Neural cell (in vitro differentiated cells): Measurements from ENCODE around the gene GALNT10. TPM values are rescaled to one million over a fixed set of nuclear protein-coding genes. Genes with fewer than 3 reads are reported as not detected.

Source experiments
- H2AFZ ChIP-seq: fragments of 200-600, 300-800 bp; sonication (generic), shearing (Covaris generic); 2 replicates; pipeline ENCODE4 v1.6.0; 2014; ENCODE audit warnings: low read depth, mild to moderate bottlenecking, antibody characterized with exemption, low read length, moderate library complexity
- H3F3A ChIP-seq: fragments of 200-600 bp; shearing (Covaris generic); 2 replicates; pipeline ENCODE4 v1.6.1; 2016; ENCODE audit warnings: mild to moderate bottlenecking, moderate library complexity, mixed read lengths, antibody characterized with exemption, low read length; ENCODE audit not compliant: insufficient read depth, poor library complexity, severe bottlenecking
- H3K27ac ChIP-seq: fragments of 200-600, 300-800 bp; sonication (generic), shearing (Covaris generic); 2 replicates; pipeline ENCODE4 v1.5.1; 2014; ENCODE audit warnings: mild to moderate bottlenecking, low read length, moderate library complexity
- H3K27me3 ChIP-seq: fragments of 300-800, 200-600 bp; sonication (generic), shearing (Covaris generic); 2 replicates; pipeline ENCODE4 v1.6.0; 2014; ENCODE audit warnings: mild to moderate bottlenecking, low read depth, low read length, moderate library complexity; ENCODE audit not compliant: insufficient read depth
- H3K36me3 ChIP-seq: fragments of 300-800, 200-600 bp; sonication (generic), shearing (Covaris generic); 2 replicates; pipeline ENCODE4 v1.5.1; 2014; ENCODE audit warnings: mild to moderate bottlenecking, antibody characterized with exemption, low read length, moderate library complexity; ENCODE audit not compliant: insufficient read depth
- H3K4me2 ChIP-seq: fragments of 300-800, 200-600 bp; sonication (generic), shearing (Covaris generic); 2 replicates; pipeline ENCODE4 v1.6.0; 2014; ENCODE audit warnings: mild to moderate bottlenecking, low read length
- H3K4me3 ChIP-seq: fragments of 300-800, 200-600 bp; sonication (generic), shearing (Covaris generic); 2 replicates; pipeline ENCODE4 v1.5.1; 2014; ENCODE audit warnings: mild to moderate bottlenecking, low read length, moderate library complexity
- H3K79me2 ChIP-seq: fragments of 200-600 bp; shearing (Covaris generic); replicated peaks from 2 replicates; pipeline ENCODE4 v1.6.0; 2014; ENCODE audit warnings: mild to moderate bottlenecking, low read length, moderate library complexity; ENCODE audit not compliant: insufficient read depth
- H3K9ac ChIP-seq: fragments of 300-800, 200-600 bp; sonication (generic), shearing (Covaris generic); 2 replicates; pipeline ENCODE4 v1.6.1; 2016; ENCODE audit warnings: mild to moderate bottlenecking, low read length, mixed read lengths
- H3K9me2 ChIP-seq: fragments of 200-600 bp; shearing (Covaris generic); 2 replicates; pipeline ENCODE4 v1.6.1; 2016; ENCODE audit warnings: mild to moderate bottlenecking, low read length, mixed read lengths; ENCODE audit not compliant: insufficient read depth
- H3K9me3 ChIP-seq: fragments of 200-600, 300-800 bp; sonication (generic), shearing (Covaris generic); 2 replicates; pipeline ENCODE4 v1.6.1; 2016; ENCODE audit warnings: mild to moderate bottlenecking, mixed run types, low read length, moderate library complexity, mixed read lengths
- H4K20me1 ChIP-seq: fragments of 200-600 bp; shearing (Covaris generic); 2 replicates; pipeline ENCODE4 v1.6.1; 2016; ENCODE audit warnings: mild to moderate bottlenecking, mixed run types; ENCODE audit not compliant: insufficient read depth
- EP300 ChIP-seq: fragments of 450-650 bp; conservative IDR thresholded peaks from 2 replicates; pipeline ENCODE4 v1.6.1; 2014; ENCODE audit warnings: antibody characterized with exemption, mild to moderate bottlenecking, moderate library complexity; ENCODE audit not compliant: poor library complexity, severe bottlenecking
- EZH2 ChIP-seq: fragments of 200-600, 300-800 bp; shearing (Covaris generic), sonication (generic); IDR thresholded peaks from 2 replicates; pipeline ENCODE4 v1.6.1; 2014; ENCODE audit warnings: antibody characterized with exemption, low read length, borderline replicate concordance, mild to moderate bottlenecking; ENCODE audit not compliant: insufficient read depth, poor library complexity, severe bottlenecking
- MXI1 ChIP-seq: fragments of 450-650 bp; conservative IDR thresholded peaks from 2 replicates; pipeline ENCODE4 v1.6.1; 2014; ENCODE audit warnings: antibody characterized with exemption, mild to moderate bottlenecking; ENCODE audit not compliant: poor library complexity, severe bottlenecking
- POLR2AphosphoS5 ChIP-seq: IDR thresholded peaks from 2 replicates; pipeline ENCODE4 v1.6.1; 2012
- RAD21 ChIP-seq: fragments of 450-650 bp; conservative IDR thresholded peaks from 2 replicates; pipeline ENCODE4 v1.6.1; 2014; ENCODE audit warnings: antibody characterized with exemption, mild to moderate bottlenecking, moderate library complexity
- SMC3 ChIP-seq: fragments of 450-650 bp; conservative IDR thresholded peaks from 2 replicates; pipeline ENCODE4 v1.6.1; 2014; ENCODE audit warnings: antibody characterized with exemption, mild to moderate bottlenecking, moderate library complexity; ENCODE audit not compliant: poor library complexity
- TAF1 ChIP-seq: IDR thresholded peaks from 2 replicates; pipeline ENCODE4 v1.6.1; 2012; ENCODE audit warnings: low read depth
- polyA plus RNA-seq: library from polyadenylated mRNA; depleted of rRNA; stranded (reverse); fragments of >200 nt; gene quantifications from 2 replicates; pipeline ENCODE4 v1.2.3, GENCODE V29; 2014
- TF ChIP-seq, protein P1 (sequence below): fragments of 450-650 bp; IDR thresholded peaks from 2 replicates; pipeline ENCODE4 v1.5.1; 2014; ENCODE audit warnings: antibody characterized with exemption, mild to moderate bottlenecking, moderate library complexity; ENCODE audit not compliant: poor library complexity, severe bottlenecking
- TF ChIP-seq, protein P2 (sequence below): IDR thresholded peaks from 2 replicates; pipeline ENCODE4 v1.6.1; 2012; ENCODE audit warnings: borderline replicate concordance

GALNT10 gene
- polyA plus RNA-seq, 1 donor from 2014 or later, result 3.1 TPM

DNA sequence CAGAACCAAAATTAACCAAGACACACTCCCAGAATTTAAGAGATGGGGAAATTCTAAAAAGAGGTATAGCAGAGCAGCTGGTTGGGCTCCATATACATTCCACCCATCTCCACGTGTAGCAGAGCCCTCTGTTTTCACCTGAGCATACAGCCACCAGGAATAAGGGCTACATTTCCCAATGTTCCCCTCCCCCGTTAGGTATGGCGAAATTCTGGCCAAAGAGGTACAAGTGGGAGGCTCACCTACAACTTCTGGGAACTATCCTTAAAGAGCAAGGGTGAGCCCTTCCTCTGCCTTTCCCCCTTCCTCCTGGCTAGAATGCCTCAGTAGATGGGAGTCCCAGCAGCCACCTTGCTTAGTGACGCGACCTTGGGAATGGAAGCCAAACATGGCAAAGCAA lies 250.0 kb downstream of the GALNT10 start:
- H4K20me1 ChIP-seq, result no peaks in the 10 kb centered on the region
- H3K27me3 ChIP-seq, result no peaks in the 10 kb centered on the region
- no peak for TF ChIP-seq EP300
- no peak for TF ChIP-seq EZH2
- no peak for TF ChIP-seq MXI1
- TF ChIP-seq, protein P1, sequence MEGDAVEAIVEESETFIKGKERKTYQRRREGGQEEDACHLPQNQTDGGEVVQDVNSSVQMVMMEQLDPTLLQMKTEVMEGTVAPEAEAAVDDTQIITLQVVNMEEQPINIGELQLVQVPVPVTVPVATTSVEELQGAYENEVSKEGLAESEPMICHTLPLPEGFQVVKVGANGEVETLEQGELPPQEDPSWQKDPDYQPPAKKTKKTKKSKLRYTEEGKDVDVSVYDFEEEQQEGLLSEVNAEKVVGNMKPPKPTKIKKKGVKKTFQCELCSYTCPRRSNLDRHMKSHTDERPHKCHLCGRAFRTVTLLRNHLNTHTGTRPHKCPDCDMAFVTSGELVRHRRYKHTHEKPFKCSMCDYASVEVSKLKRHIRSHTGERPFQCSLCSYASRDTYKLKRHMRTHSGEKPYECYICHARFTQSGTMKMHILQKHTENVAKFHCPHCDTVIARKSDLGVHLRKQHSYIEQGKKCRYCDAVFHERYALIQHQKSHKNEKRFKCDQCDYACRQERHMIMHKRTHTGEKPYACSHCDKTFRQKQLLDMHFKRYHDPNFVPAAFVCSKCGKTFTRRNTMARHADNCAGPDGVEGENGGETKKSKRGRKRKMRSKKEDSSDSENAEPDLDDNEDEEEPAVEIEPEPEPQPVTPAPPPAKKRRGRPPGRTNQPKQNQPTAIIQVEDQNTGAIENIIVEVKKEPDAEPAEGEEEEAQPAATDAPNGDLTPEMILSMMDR, result no peak
- no peak for TF ChIP-seq TAF1
- no peak for TF ChIP-seq RAD21
- TF ChIP-seq, protein P2, sequence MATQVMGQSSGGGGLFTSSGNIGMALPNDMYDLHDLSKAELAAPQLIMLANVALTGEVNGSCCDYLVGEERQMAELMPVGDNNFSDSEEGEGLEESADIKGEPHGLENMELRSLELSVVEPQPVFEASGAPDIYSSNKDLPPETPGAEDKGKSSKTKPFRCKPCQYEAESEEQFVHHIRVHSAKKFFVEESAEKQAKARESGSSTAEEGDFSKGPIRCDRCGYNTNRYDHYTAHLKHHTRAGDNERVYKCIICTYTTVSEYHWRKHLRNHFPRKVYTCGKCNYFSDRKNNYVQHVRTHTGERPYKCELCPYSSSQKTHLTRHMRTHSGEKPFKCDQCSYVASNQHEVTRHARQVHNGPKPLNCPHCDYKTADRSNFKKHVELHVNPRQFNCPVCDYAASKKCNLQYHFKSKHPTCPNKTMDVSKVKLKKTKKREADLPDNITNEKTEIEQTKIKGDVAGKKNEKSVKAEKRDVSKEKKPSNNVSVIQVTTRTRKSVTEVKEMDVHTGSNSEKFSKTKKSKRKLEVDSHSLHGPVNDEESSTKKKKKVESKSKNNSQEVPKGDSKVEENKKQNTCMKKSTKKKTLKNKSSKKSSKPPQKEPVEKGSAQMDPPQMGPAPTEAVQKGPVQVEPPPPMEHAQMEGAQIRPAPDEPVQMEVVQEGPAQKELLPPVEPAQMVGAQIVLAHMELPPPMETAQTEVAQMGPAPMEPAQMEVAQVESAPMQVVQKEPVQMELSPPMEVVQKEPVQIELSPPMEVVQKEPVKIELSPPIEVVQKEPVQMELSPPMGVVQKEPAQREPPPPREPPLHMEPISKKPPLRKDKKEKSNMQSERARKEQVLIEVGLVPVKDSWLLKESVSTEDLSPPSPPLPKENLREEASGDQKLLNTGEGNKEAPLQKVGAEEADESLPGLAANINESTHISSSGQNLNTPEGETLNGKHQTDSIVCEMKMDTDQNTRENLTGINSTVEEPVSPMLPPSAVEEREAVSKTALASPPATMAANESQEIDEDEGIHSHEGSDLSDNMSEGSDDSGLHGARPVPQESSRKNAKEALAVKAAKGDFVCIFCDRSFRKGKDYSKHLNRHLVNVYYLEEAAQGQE, result no peak
- TF ChIP-seq POLR2AphosphoS5, result no peak
- TF ChIP-seq SMC3, result no peak
- no peak overlapping the region for H3K4me2 ChIP-seq
- H2AFZ ChIP-seq, result no peak overlapping the region
- H3K9me3 ChIP-seq, result peaks cover 2% of the 10 kb centered on the region
- no peak overlapping the region for H3K4me3 ChIP-seq
- H3K9me2 ChIP-seq, result no peaks in the 10 kb centered on the region
- peaks cover 3% of the 10 kb centered on the region for H3K79me2 ChIP-seq
- no peak overlapping the region for H3K27ac ChIP-seq
- H3K9ac ChIP-seq, result no peak overlapping the region
- H3F3A ChIP-seq, result no peaks in the 10 kb centered on the region
- no peaks in the 10 kb centered on the region for H3K36me3 ChIP-seq

DNA sequence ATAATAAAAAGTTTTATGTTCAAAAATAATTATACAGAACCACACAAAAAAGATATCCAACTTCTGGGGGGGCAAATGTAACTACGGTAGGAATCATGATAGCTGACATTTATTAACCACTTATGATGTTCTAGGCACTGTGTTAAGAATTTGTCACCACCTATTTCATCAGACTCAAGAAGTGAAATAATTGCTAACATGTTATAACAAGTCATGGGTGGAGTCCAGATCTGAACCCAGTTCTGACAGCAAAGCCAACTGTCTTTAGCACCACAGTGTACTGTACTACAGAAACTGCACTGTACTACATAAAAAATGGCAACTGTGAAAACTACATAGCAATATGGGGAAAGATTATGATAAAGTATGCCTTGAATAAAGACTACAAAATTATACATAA lies 252.3 kb downstream of the GALNT10 start:
- Histone ChIP-seq H3K27ac (no peak overlapping the region), H3K4me2 (no peak overlapping the region), H3K36me3 (no peaks in the 10 kb centered on the region), H3K79me2 (peaks cover 3% of the 10 kb centered on the region), H3K4me3 (no peak overlapping the region), H3F3A (no peaks in the 10 kb centered on the region), H3K9me3 (no peaks in the 10 kb centered on the region), H2AFZ (no peak overlapping the region), H3K27me3 (no peaks in the 10 kb centered on the region), H3K9me2 (no peaks in the 10 kb centered on the region), H3K9ac (no peak overlapping the region), H4K20me1 (no peaks in the 10 kb centered on the region)
- TF ChIP-seq MXI1 (no peak), SMC3 (no peak), POLR2AphosphoS5 (no peak), RAD21 (no peak), EP300 (no peak), EZH2 (no peak), TAF1 (no peak)
- TF ChIP-seq, protein P1, result no peak
- TF ChIP-seq, protein P2, result no peak
